NCI-H510A treated with DMSO at 0.1 percent for 48 hours (cell line): Measurements from ENCODE around the gene PRR11.
"Not testable (repeated sequence)": the region's sequence is repeated elsewhere in the genome, so short reads cannot be mapped to it uniquely, and the experiment has no call there.

Source experiments
- DNase-seq: peaks from one replicate; lab custom pipeline; 2025; lab: John Stamatoyannopoulos, UW

PRR11 gene

DNA sequence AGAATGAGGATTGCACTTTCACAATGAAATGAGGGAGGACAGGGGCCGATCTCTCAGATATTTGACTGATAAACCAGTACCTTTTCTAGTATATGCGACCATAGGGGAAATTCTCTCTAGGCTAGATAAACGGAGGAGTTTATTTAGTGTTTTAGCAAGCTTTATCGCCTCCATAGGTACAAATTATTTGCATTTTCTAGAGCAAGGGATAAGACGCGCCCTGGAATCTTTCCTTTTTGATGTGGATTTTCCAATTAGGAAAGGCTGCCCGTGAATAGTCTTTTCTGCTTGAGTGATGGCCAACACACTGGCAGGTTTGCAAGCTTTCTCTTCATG lies 64.4 kb downstream of the PRR11 start:
- DNase-seq = peak; percentile 77

DNA sequence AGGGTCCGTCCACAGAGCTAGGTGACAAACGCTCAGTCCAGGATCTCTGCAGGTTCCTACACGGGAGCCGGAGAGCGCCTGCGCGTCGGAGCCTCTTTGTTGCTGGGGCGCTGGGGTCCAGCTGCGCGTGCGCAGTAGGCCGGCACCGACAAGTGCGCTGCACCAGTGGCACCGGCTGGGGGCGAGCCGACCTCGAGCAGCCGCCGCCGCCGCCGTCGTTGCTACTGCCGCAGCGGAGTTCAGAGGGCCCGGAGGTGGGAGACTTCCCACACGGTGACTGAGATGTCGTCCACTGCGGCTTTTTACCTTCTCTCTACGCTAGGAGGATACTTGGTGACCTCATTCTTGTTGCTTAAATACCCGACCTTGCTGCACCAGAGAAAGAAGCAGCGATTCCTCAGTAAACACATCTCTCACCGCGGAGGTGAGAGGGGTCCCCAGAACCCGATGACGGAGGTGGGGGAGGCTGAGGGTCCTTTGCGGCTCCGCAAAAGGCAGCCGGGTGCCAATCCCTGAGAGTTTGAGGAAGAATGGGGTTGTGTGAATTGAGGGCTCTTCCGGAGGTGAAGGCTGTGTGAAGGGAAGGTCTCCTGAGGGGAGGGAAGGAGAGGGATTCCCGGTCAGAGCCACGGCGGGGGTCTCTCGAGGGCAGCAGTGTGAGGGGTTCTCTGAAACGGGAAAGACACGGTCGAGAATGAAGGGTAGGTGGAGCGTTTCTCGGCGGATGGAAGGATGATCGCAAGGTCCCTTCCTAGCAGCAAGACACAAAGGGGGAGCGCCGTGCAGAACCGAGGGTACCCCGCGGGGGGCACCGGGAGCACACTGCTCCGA lies 65.0 kb downstream of the PRR11 start, which contains the start of gene GDPD1:
Gene GDPD1 (plus strand): TSS at position 184 of the 831 bp plus-strand sequence. CDS start 99 bp downstream, at position 283.
- DNase-seq = peak; percentile 98

DNA sequence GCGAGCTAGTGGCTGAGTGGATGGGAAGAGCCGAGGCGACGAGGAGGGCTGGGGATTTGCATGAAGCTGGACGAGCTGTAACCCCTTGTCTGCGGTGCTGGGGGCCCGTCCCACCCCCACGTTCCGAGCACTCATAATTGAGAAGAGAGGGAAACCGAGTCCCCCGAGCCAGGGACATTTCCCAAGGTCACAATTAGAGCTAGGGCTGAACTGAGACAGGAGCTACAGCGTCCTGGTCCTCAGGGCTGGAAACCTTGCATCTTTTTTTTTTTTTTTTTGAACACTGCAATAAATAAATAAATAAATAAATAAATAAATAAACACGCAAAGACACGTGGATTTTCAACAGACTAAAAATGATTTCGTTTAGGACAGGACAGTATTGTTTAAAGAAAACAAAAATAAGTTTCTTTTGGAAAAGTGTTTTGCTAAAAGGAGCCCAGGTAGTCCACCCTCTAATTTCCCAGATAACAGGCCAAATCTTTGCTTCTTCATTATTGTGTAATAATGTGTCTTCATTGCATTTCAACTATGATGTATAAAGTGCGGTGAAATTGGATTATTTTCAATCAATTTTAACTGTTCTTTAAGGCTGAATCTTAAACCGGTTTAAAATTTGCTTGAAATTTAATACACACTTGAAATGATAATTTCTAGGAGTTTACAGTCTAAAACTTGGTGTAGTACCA lies 65.8 kb downstream of the PRR11 start:
- DNase-seq = peak; percentile 37

DNA sequence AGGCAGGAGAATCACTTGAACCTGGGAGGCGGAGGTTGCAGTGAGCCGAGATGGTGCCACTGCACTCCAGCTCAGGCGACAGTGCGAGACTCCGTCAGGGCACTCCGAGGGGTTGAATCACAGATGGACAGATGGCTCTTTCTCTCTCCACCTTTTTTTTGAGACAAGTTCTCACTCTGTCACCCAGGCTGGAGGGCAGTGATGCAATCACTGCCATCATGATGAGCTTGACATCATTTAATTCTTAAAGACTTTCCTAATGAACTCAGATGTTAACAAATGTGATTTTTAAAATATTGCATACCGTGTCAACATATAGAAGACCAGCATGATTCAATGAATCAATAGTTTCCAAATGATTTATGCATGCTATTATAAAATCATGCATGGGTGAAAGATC lies 68.3 kb downstream of the PRR11 start:
- DNase-seq = no peak

DNA sequence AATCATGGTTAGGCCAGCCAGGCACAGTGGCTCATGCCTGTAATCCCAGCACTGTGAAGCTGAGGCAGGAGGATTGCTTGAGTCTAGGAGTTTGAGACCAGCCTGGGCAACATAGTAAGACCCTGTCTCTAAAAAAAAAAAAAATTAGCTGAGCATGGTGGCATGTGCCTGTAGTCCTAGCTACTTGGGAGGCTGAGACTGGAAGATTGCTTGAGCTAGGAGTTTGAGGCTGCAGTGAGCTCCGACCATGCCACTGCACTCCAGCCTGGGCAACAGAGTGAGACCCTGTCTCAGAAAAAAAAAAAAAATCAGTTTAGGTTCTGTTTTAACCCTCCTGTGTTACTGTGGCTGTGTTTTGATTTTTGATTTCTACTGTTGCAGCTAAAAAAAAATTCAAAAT lies 73.0 kb downstream of the PRR11 start:
- not testable (repeated sequence) for DNase-seq

DNA sequence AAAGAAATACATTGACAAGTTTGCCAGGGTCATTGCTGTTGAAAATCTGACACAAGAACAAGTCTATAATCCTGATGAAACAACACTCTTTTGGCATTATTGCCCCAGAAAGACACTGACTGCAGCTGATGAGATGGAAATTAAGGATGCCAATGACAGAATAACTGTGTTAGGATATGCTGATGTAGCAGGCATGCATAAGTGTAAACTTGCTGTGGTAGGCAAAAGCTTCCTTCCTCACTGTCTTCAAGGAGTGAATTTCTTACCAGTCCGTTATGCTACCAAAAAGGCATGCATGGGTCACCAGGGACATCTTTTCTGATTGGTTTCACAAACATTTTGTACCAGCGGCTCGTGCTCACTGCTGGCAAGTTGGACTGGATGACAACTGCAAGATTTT lies 75.2 kb downstream of the PRR11 start:
- DNase-seq = no peak

DNA sequence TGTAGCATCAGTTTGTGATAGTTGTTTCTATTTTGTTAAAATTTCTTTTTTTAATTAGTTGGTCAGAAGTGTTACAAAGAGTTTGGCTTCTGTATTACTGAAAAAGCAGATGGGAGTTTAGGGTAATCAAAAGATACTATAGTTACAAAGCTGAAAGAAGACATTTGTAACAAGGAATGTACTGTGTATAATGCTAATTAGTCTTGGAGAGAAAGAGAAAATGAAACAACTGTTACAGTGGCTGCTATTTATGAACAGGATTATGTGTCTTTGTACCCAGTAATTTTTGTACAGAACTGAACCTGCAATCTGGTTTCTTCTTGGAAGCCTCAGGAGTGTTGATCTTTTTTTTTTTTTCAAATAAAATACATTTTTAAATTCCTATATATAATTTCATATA lies 79.1 kb downstream of the PRR11 start:
- DNase-seq = no peak

DNA sequence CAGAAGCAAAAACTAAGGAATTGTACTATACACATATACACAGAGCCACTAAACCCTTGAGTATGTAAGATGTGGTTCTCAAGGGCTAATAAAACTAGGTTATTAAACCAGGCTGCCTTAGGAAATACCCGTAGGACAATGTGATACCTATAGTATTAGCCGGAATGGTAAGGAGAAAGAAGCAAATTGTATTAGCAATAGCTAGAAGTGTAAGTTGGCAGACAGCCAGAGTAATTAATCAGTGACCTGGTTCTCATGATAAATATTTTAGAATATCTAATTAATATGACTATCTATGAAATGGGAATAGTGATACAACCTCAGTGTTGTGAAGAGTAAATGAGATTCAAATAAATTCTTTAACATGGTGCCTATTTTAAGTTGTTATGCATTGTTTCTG lies 83.4 kb downstream of the PRR11 start:
- no peak for DNase-seq

DNA sequence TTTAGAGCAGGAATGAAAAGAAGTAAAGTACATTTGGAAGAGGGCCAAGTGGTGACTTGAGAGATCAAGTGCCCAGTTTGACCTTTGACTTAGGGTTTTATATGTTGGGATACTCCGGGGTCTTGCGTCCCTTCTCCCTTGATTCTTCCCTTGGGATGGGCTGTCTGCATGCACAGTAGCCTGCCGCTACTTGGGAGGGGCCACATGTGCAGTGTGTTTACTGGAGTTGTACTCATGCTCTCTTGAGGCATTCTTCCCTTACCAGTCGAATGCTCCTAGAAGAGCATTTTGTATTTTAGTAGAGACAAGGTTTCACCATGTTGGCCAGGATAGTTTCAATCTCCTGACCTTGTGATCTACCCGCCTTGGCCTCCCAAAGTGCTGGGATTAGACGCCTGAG lies 88.5 kb downstream of the PRR11 start:
- no peak for DNase-seq
